8988T (cell line): ENCODE measurements around the gene TTC28.
"Not testable (repeated sequence)": the region's sequence is repeated elsewhere in the genome, so short reads cannot be mapped to it uniquely, and the experiment has no call there.

Source experiments
- DNase-seq: peaks from one replicate; pipeline ENCODE4 v3.0.0; 2011

TTC28 gene

DNA sequence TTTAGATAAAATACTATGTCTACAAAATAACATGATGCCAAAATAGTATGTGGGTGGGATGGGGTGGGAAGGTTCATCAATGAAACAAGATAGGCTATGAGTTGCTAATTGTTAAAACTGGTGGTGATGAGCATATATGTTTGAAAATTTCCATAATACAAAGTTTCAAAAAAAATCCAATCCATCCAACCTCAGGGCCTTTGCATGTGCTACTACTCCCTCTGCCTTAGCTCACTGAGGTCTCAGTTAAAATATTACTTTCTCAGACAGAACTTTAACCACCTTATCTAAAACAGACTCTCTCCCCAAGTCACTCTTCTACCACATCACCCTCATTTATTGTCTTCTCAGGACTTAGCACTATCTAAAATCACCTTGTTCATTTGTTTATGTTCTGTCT, 201.1 kb downstream of the TTC28 start:
- DNase-seq: no peak

DNA sequence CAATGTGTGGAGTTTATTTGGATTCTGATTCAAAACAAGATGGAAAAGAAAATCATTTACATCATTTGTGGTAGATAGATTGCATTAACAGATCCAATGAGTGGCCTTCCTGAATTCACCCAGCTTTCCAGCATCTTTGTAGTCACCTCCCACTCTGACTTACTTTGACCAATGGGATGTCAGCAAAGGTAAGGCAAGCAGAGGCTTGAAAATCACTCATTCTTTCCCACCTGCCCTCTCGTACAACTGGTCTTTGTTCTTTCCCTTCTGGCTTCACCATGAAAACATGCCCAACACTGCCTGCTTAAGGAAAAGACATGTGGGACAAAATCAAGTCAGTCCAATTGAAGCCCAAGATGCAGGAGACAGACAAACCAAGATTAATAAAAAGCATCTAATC, 202.1 kb downstream of the TTC28 start:
- no peak for DNase-seq

DNA sequence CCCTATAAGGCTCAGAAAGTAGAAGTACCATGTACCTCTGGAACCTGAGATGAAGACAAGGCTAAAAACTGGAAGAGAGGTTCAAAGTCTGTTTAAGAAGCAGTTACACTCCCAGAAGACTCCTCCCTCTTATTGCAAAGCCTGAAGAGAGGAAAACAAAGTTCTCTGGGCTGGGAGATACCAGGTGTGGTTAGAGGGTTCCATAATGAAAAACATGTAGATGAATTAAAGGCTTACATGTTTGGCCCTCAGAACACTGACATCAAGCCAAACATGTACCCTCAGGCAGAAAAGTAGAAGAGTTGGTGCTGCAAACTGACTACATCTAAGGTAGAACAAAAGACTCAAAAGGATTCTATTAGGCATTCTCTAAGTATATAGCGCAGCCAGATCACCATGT, 205.3 kb downstream of the TTC28 start:
- no peak for DNase-seq

DNA sequence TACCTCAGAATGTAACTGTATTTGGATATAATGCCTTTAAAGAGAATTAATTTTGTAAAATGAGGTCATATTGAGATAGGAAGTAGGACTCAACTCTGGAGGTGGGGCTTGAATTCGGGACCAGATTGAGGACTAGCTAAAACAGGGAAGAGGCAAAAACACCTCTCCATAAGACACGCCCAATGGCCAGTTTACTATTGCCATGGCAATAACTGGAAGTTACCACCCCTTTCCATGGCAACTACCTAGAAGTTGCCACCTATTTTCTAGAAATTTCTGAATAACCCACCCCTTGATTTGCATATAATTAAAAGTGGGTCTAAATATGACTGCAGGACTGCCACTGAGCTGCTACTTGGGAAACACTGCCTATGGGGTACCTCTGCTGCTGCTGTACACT, 206.4 kb downstream of the TTC28 start:
- DNase-seq: no peak

DNA sequence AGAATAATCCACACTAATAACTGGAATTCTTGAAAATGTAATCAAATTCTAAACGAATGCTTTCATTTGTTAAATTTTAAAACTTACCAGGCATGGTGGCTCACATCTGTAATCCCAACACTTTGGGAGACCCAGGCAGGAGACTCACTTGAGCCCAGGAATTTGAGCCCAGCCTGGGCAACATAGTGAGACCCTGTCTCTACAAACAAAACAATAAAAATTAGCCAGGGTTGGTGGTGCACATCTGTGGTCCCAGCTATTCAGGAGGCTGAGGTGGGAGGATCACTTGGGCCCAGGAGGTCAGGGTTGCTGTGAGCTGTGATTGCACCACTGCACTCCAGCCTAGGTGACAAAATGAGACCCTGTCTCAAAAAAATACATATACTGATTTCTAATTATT, 212.6 kb downstream of the TTC28 start:
- not testable (repeated sequence) for DNase-seq

DNA sequence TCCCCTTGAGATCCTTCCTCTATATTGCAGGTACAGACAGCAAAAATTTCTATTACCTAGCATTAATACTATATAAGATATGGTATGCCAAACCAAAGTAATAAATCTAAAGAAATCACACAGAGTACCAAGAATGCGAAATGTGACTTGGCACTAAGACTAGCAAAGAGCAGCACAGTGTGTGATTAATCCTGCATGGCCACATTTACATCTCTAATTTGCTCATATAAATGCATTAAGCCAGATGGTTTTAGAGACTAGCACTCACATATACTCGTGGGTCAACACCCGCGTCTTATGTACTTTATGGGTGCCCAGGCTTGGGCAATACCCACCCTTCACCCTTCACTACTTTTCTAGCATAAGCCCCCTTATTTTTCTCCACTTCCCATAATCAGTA, 213.2 kb downstream of the TTC28 start:
- DNase-seq: no peak

DNA sequence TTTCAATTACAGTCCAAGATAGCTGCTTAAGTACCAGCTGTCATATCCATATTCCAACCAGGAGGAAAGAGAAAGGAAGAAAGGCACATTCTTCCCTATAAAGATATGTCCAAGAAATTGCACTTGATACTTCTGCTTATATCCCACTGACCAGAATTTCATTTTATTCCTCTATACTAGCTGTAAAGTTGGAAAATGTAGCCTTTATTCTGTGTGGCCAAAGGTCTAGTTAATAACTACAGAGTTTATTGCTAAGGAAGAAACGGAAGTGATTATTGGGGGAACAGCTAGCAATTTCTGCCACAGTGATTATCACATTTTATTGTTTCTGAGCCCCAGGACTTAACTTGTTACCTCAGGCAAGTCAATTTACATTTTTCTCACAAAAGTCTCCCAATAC, 213.8 kb downstream of the TTC28 start:
- no peak for DNase-seq

DNA sequence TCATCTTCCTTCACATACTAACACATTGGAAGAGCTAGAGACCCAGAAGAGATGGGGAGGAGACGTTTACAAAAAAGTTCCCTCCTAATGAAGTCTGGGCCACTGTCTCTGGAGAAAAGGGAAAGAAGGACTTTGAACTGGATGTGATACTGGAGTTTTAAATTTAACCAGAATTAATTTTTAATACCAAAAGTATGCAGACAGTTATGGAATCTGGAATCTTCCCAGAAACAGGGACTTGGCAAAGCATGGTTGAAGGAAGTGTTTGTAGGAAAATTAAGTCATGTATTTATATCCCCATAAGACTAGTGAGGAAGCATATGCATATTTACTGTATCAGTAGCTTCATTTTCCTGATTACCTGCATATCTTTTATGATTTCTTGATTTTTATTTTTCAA, 215.5 kb downstream of the TTC28 start:
- no peak for DNase-seq

DNA sequence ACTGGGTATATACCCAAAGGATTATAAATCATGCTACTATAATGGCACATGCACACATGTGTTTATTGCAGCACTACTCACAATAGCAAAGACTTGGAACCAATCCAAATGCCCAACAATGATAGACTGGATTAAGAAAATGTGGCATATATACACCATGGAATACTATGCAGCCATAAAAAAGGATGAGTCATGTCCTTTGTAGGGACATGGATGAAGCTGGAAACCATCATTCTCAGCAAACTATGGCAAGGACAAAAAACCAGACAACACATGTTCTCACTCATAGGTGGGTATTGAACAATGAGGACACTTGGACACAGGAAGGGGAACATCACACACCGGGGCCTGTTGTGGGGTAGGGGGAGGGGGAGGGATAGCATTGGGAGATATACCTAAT, 216.2 kb downstream of the TTC28 start:
- not testable (repeated sequence) for DNase-seq

DNA sequence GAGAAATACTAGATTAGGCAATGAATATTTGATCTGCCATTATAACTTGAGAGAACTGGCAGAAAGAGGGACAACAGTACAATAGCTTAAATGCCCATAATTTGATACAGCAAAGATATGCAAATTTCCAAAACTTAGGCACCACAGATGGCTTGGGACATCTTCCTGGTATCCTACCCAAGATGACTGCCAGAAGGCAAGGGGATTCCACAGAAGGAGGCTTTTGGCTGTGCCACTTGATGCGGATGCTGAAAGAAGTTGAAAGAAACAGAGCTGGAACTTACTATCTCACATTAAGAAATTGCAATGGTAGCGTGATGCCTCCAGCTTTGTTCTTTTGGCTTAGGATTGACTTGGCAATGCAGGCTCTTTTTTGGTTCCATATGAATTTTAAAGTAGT, 216.7 kb downstream of the TTC28 start:
- DNase-seq: no peak

DNA sequence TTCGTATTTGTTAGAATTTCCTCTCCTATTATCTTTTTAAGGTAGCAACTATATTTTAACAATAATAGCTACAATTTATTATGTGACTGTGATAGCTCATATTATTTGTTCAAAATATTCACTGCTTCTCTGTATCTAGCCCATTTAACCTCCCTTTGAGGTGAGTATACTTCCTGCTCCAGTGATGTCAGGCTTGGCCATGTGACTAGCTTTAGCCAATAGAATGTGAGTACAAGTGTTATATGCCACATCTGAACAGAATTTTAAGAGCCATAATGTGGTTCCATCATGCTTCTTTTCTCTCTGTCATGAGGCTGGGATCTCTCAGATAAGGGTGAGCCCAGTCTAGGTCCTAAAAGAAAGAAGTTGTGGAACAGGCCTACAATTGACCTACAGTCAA, 217.6 kb downstream of the TTC28 start:
- DNase-seq: no peak

DNA sequence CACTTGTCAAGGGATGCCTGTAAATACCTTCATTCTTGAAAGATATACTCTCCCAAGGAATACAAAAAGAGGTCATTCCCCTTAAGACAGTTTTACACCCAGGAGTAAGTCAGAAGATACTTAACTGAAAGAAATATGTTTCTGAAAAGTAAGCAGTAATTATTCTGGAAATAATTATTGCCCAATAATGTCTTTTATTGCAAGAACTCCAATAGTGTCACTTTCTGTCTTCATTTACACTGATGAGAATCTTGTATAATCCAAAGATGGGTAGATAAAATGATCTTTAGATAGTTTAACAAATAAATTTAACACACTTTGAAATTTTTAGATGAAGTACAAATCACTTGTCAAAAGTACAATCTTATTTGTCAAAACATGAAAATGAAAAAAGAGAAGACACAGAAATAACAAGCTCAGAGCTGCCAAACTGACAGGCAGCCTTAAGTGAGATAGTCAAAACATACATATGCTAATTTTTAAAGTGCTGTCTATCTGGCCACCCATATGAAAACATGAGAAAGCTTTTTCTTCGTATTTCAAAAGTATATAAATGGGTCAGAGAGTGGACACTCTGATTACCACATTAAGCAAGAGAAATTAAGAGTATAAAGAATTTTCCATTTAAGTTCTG, 225.1 kb downstream of the TTC28 start:
- DNase-seq: no peak

DNA sequence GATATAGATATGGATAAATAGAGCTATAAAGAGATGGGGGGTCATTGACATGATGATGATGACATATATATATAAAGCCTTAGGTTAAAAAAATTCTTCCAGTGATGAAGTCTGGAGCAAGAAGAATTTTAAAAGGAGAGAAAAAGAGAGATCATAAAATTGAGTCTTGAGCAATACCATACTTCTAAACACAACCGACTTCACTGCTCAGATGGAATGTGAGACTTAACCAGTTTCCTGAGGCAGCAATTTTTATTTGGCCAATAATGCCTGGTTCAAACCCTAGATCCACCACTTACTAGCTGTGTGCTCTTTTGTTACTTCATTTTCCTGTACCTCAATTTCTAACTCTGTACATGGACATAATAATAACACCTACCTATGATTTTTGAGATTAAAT, 229.5 kb downstream of the TTC28 start:
- no peak for DNase-seq

DNA sequence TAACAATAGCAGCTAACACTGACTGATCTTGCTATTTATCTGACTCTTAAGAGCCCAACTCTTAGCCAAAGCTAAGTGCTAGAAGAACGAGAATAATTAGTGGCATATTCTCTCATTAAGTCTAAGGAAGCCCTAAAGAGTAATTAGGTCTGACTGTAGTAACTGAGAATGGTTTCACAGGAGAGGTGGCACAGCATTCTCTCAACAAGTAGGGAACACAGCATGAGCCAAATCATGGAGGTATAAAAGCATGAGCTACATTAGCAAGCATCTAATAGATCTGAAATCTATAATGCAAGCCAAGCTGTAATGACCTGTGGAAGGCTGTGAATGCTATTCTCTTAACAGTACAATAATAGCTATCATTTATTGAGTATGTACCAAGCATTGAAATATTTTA, 230.6 kb downstream of the TTC28 start:
- DNase-seq: no peak

DNA sequence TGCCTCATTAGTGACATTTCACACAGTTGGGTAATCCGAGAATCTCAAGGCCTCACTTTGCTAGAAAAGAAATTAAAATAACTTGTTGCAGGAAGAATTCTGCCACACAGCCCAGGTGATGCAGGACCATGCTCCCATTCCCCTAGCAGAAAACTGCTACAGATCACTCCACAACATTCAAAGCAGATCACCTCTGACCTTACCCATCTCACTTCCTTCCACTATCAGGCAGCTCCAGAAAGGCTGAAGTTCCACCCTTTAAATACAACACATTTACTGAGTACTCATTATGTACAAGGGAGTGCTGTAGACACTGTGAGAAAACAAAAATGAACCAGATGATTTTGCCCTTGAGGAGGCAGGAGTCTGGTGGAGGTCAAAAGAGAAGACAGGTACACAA, 231.0 kb downstream of the TTC28 start:
- no peak for DNase-seq

DNA sequence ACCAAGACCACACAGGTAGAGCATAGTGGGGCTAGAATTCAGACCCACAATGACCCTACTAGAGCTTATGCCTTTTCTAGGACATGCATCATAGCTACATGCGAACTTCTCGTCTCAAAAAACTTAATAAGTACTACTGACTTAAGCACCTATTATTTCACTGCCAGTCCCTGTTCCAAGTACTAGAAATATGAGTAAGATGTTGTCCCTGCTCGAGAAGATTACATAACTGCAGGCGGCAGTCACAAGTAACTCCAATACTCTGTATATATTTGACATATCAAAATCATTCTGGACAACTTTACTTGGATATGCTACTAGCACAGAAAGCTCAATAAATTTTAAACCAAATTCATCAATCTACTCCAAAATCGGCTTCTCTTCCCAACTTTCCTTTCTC, 235.0 kb downstream of the TTC28 start:
- no peak for DNase-seq

DNA sequence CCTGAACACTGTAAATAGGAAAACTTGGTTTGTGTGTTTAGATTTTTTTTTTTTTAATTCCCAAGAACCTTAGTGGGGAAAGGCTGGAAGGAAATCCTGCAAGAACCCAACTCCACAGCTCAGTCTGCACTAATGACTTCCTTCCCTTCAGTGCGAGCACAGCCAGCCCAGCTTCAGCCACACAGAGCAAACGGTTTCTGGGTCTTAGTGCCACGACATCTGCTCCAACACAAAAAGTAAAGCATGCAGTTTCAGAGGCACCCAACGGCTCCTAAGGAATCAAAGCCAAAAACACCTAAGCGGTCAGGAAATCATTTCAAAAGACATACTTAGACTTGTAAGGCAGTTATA, 236.1 kb downstream of the TTC28 start:
- DNase-seq: no peak

DNA sequence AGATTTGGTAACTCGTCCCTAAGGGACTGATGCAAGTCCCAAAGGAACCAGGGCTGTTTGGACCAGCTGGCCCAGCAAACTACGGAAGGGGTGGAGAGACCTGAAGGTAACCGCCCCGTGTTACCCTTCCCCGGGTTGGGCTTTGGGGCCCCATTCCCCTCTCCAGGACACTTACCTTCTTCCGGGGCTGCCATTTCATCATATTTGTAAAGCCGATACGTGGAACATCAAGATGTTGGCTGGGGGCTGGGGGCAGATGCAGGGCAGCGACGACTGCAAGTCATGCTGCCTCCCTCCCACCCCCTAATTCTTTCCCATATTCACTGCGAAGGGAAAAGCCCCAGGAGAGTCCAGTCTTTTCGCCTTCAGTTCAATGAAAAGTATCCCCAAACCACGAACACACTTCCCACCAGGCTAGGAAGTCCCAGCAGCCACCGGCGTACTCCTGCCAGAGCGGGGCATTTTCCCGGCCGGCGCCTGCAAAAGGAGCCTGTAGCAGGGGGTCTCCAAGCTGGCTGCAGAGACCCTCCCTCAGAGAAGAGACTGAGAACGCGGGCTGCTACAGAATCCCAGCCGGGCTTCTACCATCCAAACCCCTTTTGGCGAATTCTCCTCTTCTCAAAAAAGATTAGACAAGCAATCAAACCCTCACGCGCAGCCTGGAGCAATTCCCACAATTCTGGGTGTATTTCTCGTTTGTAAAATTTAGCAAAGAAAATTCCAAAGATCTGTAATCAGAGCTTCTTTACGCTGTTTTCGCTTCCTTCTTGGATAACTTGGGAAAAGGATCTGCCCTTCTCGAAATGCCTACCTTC, 236.7 kb downstream of the TTC28 start:
- no peak for DNase-seq

DNA sequence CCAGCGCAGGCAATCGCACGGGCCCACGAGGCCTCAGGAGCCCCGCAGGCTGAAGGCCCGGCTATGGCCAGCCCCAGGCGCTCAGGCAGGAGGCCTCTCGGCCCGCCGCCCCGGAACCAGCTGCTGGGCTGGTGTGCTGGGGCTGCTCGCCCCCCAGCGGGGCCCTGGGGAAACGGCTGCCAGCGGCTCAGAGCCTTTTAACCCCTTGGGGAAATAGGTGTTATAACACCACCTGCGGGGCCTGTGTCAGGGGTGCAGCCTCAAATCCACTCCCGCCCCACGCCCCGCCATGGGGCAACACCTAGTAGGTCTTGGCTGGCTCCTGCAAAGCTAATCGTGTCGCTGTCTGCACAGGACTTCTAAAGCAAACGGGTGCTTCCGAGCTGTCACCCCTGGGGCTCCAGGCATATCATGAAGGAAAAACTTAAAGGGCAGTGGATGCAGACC, 237.4 kb downstream of the TTC28 start:
- peak; percentile 53 for DNase-seq

DNA sequence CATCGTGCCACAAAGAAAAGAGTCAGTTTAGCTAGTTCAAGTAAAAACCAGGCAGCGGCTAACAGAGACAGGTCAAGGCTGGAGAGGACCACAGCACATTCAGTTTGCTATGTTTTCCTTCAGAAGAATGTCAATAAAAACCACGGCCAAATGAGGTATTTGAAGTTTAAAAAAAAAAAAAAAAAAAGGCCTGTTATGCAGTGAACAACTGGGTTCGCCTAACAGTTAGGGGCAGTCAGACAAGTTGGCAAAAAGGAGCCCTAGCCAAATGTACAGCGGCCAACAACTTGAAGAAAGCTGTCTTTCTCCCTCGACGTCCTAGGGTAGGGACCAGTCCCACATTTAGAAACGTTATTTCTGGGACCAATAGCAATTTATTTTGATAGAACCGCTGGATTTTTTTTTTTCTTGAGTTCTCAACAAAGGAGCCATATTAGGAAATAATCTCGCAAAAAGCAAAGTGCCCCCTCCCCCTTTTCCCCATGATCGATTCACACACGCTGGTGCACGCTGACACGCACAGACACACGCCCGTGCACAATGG, 237.8 kb downstream of the TTC28 start:
- no peak for DNase-seq

DNA sequence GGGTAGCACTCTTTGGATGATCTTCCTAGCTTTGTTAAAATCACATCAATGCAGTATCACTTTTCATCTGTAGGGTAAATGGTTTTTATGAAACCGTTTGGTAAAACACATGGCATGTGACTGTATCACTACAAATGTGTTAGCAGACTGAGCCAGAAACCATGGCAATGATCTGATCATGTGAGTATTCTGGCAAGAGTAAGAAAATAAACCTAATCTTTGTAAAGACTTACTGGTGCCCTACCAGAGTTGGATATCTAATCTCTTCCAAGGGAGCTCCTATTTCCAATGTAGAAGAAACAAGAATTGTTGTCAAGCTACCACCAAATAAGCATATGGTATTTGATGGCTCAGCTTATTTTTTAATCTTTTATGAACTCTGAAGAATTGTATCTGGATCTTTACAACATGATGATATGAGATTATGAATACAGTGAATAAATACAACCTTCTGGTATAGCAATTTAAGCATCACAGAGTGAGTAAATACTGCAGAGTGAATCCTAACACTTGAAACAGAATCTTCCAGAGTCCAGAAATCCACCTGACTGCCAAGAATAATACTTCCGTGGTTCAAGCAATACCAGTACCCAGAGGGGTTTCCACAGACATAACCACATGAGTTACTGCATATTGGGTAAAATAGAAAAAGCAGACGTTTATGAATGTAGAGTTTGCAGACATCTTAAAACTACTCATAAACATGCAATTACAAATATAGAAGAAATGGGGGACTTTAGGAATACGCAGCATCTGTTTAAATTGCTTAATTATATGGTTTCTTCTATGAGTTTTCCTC, 238.8 kb downstream of the TTC28 start:
- DNase-seq: no peak

DNA sequence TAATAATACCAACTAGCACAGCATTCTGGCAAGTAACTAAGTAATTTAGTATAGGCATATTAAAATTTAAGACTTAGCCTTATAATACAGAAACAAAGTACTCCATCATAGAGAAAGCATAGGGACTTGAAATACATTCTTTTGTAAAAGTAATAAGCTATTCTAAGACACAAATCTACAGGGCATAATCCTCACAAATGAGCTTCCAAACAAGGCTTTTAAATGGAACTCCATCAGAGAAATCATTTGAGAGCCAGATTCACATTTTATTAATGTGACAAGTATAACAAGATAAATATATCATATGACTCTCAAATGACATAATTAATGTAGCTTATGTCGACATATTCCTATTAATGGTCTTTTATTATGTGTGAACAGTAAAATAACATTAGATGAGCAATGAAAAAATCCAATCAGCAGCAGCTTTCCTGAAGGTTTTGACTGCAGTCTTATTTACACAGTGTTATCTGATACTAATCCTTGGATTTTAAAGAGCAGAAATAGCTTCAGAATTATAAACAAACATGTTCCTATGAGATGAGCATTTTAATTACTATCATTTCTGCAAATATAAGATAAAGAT, 241.4 kb downstream of the TTC28 start:
- no peak for DNase-seq

DNA sequence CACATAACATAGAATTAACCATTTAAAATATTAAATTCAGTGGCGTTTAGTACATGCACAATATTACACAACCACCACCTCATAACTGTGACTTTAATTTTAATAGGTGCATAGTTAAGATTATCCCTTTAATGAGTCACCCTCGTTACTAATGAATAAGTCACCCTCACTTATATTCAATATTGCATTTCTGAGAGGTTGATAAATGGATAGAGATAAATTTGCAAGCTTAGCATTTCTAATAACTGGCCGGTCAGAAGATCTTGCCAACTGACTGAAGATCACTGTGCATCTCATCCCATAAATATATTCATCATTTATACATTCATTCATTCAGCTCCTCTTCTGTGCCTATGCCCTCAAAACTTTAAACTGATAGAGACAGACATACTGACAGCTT, 243.7 kb downstream of the TTC28 start:
- no peak for DNase-seq
